SU-DHL-6 (cell line): ENCODE results near the gene TGM3.

Experiments
- H2AFZ ChIP-seq: fragments of 200-600 bp; sonication (generic); 2 replicates; pipeline ENCODE4 v1.6.1; 2014; ENCODE audit warnings: low read depth, mild to moderate bottlenecking, moderate library complexity, mixed read lengths, antibody characterized with exemption, low read length; ENCODE audit not compliant: severe bottlenecking
- H3F3A ChIP-seq: fragments of 200-600 bp; shearing (Covaris generic); 2 replicates; pipeline ENCODE4 v1.6.0; 2016; ENCODE audit warnings: antibody characterized with exemption, mild to moderate bottlenecking; ENCODE audit not compliant: insufficient read depth
- H3K27ac ChIP-seq: fragments of 200-600 bp; sonication (generic); 2 replicates; pipeline ENCODE4 v1.5.1; 2016; ENCODE audit warnings: low read depth, mild to moderate bottlenecking, low read length, moderate library complexity, mixed read lengths
- H3K27me3 ChIP-seq: fragments of 200-600 bp; sonication (generic), shearing (Covaris generic); 2 replicates; pipeline ENCODE4 v1.6.0; 2014; ENCODE audit warnings: mild to moderate bottlenecking, low read length
- H3K36me3 ChIP-seq: fragments of 200-600 bp; sonication (generic); 2 replicates; pipeline ENCODE4 v1.6.1; 2014; ENCODE audit warnings: mild to moderate bottlenecking, low read length, mixed read lengths
- H3K4me2 ChIP-seq: fragments of 300-600, 200-600 bp; shearing (Covaris generic), sonication (generic); 2 replicates; pipeline ENCODE4 v1.6.0; 2014; ENCODE audit warnings: low read length, low read depth, mild to moderate bottlenecking; ENCODE audit not compliant: poor library complexity, severe bottlenecking
- H3K4me3 ChIP-seq: fragments of 200-600 bp; sonication (generic); 2 replicates; pipeline ENCODE4 v1.5.1; 2014; ENCODE audit warnings: antibody characterized with exemption, low read length, mild to moderate bottlenecking, mixed read lengths; ENCODE audit not compliant: insufficient read depth, poor library complexity, severe bottlenecking
- H3K79me2 ChIP-seq: fragments of 200-600 bp; sonication (generic); 2 replicates; pipeline ENCODE4 v1.6.1; 2014; ENCODE audit warnings: mild to moderate bottlenecking, low read length, moderate library complexity; ENCODE audit not compliant: insufficient read depth
- H3K9ac ChIP-seq: fragments of 200-600 bp; sonication (generic); 2 replicates; pipeline ENCODE4 v1.7.0; 2014; ENCODE audit warnings: mild to moderate bottlenecking, low read length
- H3K9me2 ChIP-seq: fragments of 200-600 bp; sonication (generic); replicated peaks from 2 replicates; pipeline ENCODE4 v1.6.1; 2014; ENCODE audit warnings: low read length; ENCODE audit not compliant: insufficient read depth
- H3K9me3 ChIP-seq: fragments of 200-600 bp; sonication (generic); 2 replicates; pipeline ENCODE4 v1.6.1; 2014; ENCODE audit warnings: low read length, mixed read lengths; ENCODE audit not compliant: insufficient read depth
- H4K20me1 ChIP-seq: fragments of 200-600 bp; sonication (generic); 2 replicates; pipeline ENCODE4 v1.6.1; 2014; ENCODE audit warnings: low read depth, mild to moderate bottlenecking, antibody characterized with exemption, low read length, moderate library complexity, mixed read lengths
- EZH2phosphoT487 ChIP-seq: fragments of 200-600 bp; sonication (generic), shearing (Covaris generic); conservative IDR thresholded peaks from 2 replicates; pipeline ENCODE4 v1.6.1; 2018; ENCODE audit warnings: mild to moderate bottlenecking, antibody characterized with exemption, low read length, moderate library complexity, mixed read lengths
- TF ChIP-seq, protein P1 (sequence below): fragments of 200-600 bp; sonication (generic); IDR thresholded peaks from one replicate; pipeline ENCODE4 v1.5.1; 2017; ENCODE audit warnings: antibody characterized with exemption, mild to moderate bottlenecking, low read length, moderate library complexity; ENCODE audit not compliant: insufficient read depth, poor library complexity, severe bottlenecking

TGM3 gene

DNA sequence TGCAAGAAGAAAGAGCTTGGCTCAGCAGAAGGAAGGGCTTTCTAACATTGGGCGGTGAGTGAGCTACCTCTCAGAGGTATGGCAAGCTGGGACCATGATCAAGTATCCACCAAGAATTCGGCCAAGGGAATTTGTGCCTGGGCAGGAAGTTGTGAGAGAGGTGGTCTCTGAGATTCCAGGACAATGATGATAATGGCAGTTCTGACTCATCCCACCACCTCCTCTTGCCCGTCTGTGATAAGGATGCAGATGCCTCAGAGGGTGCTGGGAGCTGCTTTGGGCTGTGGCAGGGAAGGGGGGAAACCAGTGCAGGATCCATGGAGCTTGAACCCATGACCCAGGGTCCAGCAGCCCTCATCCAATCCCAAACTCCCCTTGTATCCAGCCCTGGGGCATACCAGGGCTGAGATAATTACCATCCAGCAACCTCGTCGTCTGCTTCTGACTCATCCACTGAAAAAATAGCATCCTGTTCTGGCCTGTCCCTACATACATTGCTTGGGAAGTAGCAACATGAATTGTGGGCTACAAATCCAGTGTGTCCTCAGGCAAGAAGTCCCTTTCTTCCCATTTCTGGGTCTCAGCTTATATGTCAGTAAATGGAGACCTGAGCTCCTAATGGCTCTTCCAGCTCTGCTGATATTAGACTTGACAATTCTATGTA, 90.8 kb downstream of the TGM3 start:
- Histone ChIP-seq H3K9me2 (no peaks in the 10 kb centered on the region), H3K27me3 (no peaks in the 10 kb centered on the region), H3F3A (no peaks in the 10 kb centered on the region), H3K4me2 (no peak overlapping the region), H3K4me3 (no peak overlapping the region), H3K27ac (no peak overlapping the region), H2AFZ (no peak overlapping the region), H3K79me2 (no peaks in the 10 kb centered on the region), H3K9ac (no peak overlapping the region), H3K36me3 (no peaks in the 10 kb centered on the region), H4K20me1 (no peaks in the 10 kb centered on the region), H3K9me3 (peaks cover 8% of the 10 kb centered on the region; the same call in 1 of the 2 replicates)
- no peak for TF ChIP-seq EZH2phosphoT487
- TF ChIP-seq, protein P1, sequence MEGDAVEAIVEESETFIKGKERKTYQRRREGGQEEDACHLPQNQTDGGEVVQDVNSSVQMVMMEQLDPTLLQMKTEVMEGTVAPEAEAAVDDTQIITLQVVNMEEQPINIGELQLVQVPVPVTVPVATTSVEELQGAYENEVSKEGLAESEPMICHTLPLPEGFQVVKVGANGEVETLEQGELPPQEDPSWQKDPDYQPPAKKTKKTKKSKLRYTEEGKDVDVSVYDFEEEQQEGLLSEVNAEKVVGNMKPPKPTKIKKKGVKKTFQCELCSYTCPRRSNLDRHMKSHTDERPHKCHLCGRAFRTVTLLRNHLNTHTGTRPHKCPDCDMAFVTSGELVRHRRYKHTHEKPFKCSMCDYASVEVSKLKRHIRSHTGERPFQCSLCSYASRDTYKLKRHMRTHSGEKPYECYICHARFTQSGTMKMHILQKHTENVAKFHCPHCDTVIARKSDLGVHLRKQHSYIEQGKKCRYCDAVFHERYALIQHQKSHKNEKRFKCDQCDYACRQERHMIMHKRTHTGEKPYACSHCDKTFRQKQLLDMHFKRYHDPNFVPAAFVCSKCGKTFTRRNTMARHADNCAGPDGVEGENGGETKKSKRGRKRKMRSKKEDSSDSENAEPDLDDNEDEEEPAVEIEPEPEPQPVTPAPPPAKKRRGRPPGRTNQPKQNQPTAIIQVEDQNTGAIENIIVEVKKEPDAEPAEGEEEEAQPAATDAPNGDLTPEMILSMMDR, result no peak

DNA sequence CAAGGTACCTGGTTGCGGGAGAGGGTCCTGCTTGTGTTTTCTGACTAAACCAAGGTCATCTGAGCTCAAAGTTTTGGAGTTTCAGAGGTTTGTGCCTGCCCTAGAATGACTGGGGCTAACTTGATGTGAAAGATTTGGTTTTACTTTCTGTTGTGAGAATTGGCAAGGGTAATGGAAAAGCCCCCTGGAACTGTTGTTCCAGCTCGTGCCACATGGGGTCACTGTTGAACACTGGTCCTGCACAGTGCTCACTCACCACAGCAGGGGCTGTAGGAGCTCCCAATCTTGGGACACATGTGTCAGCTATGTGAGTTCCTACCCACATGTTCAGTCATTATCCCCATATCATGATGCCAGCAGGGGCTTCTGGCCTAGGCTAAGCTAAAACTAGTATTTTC, 91.4 kb downstream of the TGM3 start:
- no peak overlapping the region for H3K27ac ChIP-seq
- peaks cover 8% of the 10 kb centered on the region; the same call in 1 of the 2 replicates for H3K9me3 ChIP-seq
- no peaks in the 10 kb centered on the region for H3K27me3 ChIP-seq
- H3K36me3 ChIP-seq, result no peaks in the 10 kb centered on the region
- no peak overlapping the region for H2AFZ ChIP-seq
- no peaks in the 10 kb centered on the region for H3K79me2 ChIP-seq
- TF ChIP-seq, protein P1, result peak; percentile 45
- TF ChIP-seq EZH2phosphoT487, result no peak
- no peaks in the 10 kb centered on the region for H4K20me1 ChIP-seq
- no peak overlapping the region for H3K4me2 ChIP-seq
- no peak overlapping the region for H3K4me3 ChIP-seq
- no peaks in the 10 kb centered on the region for H3K9me2 ChIP-seq
- H3F3A ChIP-seq, result no peaks in the 10 kb centered on the region
- H3K9ac ChIP-seq, result no peak overlapping the region

DNA sequence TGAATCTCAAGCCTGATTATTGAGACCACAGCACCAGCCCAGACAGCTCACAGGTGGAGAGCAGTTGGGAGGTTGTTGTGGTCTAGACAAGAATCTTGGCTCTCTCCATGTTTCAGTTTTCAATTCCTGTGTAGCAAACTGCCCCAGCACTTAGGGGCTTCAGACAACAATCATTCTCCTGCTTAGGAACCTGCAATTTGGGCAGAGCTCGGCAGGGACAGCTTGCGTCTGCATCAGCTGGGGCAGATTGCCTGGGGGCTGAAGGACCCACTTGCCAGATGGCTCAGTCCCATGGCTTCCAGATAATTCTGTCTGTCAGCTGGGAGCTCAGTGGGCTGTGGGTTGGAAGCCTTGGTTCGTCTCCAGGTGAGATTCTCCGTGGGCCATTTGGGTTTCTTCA, 91.8 kb downstream of the TGM3 start:
- Histone ChIP-seq H2AFZ (no peak overlapping the region), H3K27ac (no peak overlapping the region), H3K9me3 (peaks cover 8% of the 10 kb centered on the region; the same call in 1 of the 2 replicates), H3K79me2 (no peaks in the 10 kb centered on the region), H3K9ac (no peak overlapping the region), H3K36me3 (no peaks in the 10 kb centered on the region), H3K27me3 (no peaks in the 10 kb centered on the region), H3F3A (no peaks in the 10 kb centered on the region), H3K4me2 (no peak overlapping the region), H4K20me1 (no peaks in the 10 kb centered on the region), H3K9me2 (no peaks in the 10 kb centered on the region), H3K4me3 (no peak overlapping the region)
- TF ChIP-seq, protein P1, result no peak
- TF ChIP-seq EZH2phosphoT487, result no peak
